ENCODE measurements around the gene TMEM232. TPM values are rescaled to one million over a fixed set of nuclear protein-coding genes. Genes with fewer than 3 reads are reported as not detected.

TMEM232 gene
- 1 to 10 TPM; 3.1 to 4.0 TPM for total RNA-seq

GRCh38 chr5:110726249-110727024 lies at the start of gene TMEM232:
Gene TMEM232 (minus strand): TSS chr5:110726671. CDS start chr5:110667352, 59,319 bp downstream.
- peak; percentile 100 for ATAC-seq (replicated peaks in 1 of 2)

GRCh38 chr5:110770286-110770685 lies 43.8 kb upstream of the TMEM232 start:
- Mint-ChIP-seq H3K4me3 (no peak overlapping the region), H3K27ac (no peak overlapping the region), H3K36me3 (ENCODE audit: insufficient read depth in 2 of 2) (peaks cover 0 to 1% of the 10 kb centered on the region in 2 donors), H3K4me1 (ENCODE audit: low read depth) (no peaks in the 10 kb centered on the region), H3K9me3 (peaks cover 0 to 4% of the 10 kb centered on the region in 2 donors), H3K27me3 (ENCODE audit: low read depth) (peaks cover 32% of the 10 kb centered on the region)
- no peak for DNase-seq
- no peak for ATAC-seq (replicated peaks in 1 of 2)

More at GRCh38 chr5:110726249-110727024, at the start of gene TMEM232:
- peak; percentile 75 to 81 for DNase-seq
- H3K9me3 Mint-ChIP-seq: no peaks in the 10 kb centered on the region
- peak within 1 kb of the TSS; percentile 85 to 100 for H3K4me3 Mint-ChIP-seq
- H3K27ac Mint-ChIP-seq: peak within 1 kb of the TSS; percentile 99
- H3K36me3 Mint-ChIP-seq (ENCODE audit: insufficient read depth in 2 of 2): no peaks in the 10 kb centered on the region
- H3K27me3 Mint-ChIP-seq (ENCODE audit: low read depth): no peaks in the 10 kb centered on the region
- H3K4me1 Mint-ChIP-seq (ENCODE audit: low read depth): peaks cover 9% of the 10 kb centered on the region

DNA sequence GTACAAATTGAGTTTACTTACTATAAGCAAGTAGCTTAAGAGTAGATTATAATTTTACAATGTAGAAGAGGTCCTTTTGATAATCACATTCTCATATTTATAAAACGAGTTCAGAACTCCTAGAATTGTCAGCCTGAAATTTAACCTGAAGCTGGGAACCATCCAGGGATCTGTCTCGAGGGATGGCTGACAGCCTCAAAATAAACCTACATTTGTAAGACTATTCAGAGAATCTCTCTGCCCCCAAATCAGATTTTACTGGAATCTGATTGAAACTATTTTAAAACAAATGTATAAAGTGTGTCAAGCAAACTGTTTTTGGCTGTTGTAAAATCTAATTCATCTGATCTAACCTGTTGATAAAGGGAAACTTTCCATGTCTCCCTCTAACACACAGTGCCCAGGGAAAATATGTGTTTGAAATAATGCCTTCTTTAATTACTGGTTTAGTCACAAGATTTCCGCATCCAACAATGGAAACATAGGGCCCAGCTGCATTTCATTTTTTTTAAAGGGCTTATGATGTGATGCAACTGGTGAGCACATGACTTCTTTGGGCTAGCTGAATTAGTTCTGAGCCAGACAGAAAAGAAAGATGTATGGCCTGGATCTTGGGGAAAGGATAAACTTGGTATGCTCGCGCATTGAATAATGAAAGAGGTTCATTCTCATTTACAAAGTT lies 42.7 kb upstream of the TMEM232 start:
- Mint-ChIP-seq H3K36me3 (ENCODE audit: insufficient read depth in 2 of 2) (no peaks in the 10 kb centered on the region), H3K9me3 (no peaks in the 10 kb centered on the region), H3K4me1 (ENCODE audit: low read depth) (no peaks in the 10 kb centered on the region), H3K4me3 (no peak overlapping the region), H3K27me3 (ENCODE audit: low read depth) (peaks cover 26% of the 10 kb centered on the region), H3K27ac (no peak overlapping the region)
- ATAC-seq (replicated peaks in 1 of 2): no peak
- DNase-seq: no peak

DNA sequence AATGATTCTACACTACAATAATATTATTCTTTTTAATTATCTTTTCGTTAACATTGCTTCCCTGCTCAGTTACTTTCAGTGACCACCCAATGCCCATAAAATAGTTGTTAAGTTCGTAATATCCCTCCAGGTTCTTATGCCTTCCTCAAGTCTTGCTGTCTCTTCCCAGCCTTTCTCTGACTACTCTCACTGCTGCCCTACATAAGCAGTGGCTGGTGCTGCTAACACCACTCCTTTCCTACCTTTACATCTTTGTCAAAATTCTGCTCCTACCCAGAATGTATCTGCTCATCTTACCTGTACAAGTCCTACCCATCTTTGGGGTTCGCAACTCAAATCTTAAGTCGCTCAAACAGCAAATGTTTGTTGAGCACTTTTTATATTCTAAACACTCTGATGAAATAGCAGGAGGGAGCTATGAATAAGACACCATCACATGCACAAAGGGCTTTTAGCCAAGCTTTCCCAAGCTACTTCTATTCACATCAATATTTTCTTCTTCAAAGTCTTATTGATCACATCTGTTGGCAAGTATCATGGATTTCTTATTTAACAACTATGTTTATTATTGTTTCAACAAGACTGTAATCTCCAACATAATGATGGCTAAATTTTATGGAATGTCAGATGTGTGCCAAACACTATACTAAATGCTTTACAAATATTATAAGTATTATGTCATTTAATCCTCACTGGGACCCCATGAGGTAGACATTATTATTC lies 41.8 kb upstream of the TMEM232 start:
- DNase-seq (no peak), ATAC-seq (replicated peaks in 1 of 2) (no peak)
- H3K27ac Mint-ChIP-seq: no peak overlapping the region
- H3K9me3 Mint-ChIP-seq: no peaks in the 10 kb centered on the region
- no peak overlapping the region for H3K4me3 Mint-ChIP-seq
- H3K4me1 Mint-ChIP-seq (ENCODE audit: low read depth): no peaks in the 10 kb centered on the region
- H3K36me3 Mint-ChIP-seq (ENCODE audit: insufficient read depth in 2 of 2): no peaks in the 10 kb centered on the region
- H3K27me3 Mint-ChIP-seq (ENCODE audit: low read depth): peaks cover 25% of the 10 kb centered on the region

DNA sequence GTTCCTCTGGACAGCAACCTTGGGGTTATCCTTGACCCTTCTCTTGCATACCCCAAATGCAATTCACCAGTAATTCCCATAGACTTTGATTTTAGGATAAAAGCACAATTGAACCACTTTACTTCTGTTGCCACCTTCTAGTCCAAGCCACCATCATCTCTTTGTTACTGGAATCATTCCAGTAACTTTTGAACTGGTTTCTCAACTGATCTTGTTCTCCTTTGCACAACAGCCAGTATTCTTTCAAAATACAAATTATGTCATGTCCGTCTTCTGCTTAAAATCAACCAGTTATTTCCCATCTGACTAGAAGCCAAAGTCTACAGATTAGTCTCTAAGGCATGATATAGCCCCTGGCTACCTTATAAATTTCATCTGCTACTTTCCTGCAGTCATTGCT lies 33.7 kb upstream of the TMEM232 start:
- DNase-seq (no peak), ATAC-seq (replicated peaks in 1 of 2) (no peak)
- Mint-ChIP-seq H3K27me3 (ENCODE audit: low read depth) (no peaks in the 10 kb centered on the region), H3K4me3 (no peak overlapping the region), H3K4me1 (ENCODE audit: low read depth) (peaks cover 2% of the 10 kb centered on the region), H3K36me3 (ENCODE audit: insufficient read depth in 2 of 2) (peaks cover 2 to 10% of the 10 kb centered on the region in 2 donors), H3K27ac (no peak overlapping the region), H3K9me3 (no peaks in the 10 kb centered on the region)

GRCh38 chr5:110757118-110757729 lies 30.8 kb upstream of the TMEM232 start:
- H3K27ac Mint-ChIP-seq: no peak overlapping the region
- ATAC-seq (replicated peaks in 1 of 2): no peak
- H3K36me3 Mint-ChIP-seq (ENCODE audit: insufficient read depth in 2 of 2): peaks cover 5 to 20% of the 10 kb centered on the region in 2 donors
- peak; percentile 27 to 45 for DNase-seq
- H3K4me3 Mint-ChIP-seq: no peak overlapping the region
- no peaks in the 10 kb centered on the region for H3K27me3 Mint-ChIP-seq (ENCODE audit: low read depth)
- H3K4me1 Mint-ChIP-seq (ENCODE audit: low read depth): peaks cover 31% of the 10 kb centered on the region
- H3K9me3 Mint-ChIP-seq: no peaks in the 10 kb centered on the region

DNA sequence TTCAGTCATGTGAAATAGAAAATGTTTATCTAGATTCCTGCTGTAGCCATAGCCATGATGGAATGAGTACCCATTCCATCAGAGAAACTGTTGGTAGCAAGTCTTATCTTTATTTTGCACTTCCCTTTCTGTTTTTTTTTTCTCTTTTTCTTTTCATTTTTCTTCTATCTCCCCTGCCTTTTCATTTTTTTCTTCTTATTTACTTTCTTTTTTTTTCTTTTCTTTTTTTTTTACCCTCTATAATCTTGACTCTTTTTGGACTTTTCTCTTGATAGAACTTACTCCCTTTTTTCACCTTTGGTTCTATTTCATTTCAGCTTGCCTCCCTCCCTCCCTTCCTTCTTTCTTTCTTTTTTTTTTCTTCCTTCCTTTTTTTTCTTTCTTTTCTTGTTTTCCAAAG lies 27.7 kb upstream of the TMEM232 start:
- Mint-ChIP-seq H3K9me3 (no peaks in the 10 kb centered on the region), H3K27me3 (ENCODE audit: low read depth) (no peaks in the 10 kb centered on the region), H3K27ac (peak overlapping the region; percentile 89), H3K4me3 (peak overlapping the region; percentile 42 to 55), H3K4me1 (ENCODE audit: low read depth) (peaks cover 44% of the 10 kb centered on the region), H3K36me3 (ENCODE audit: insufficient read depth in 2 of 2) (peaks cover 5 to 28% of the 10 kb centered on the region in 2 donors)
- DNase-seq (no peak), ATAC-seq (replicated peaks in 1 of 2) (no peak)

DNA sequence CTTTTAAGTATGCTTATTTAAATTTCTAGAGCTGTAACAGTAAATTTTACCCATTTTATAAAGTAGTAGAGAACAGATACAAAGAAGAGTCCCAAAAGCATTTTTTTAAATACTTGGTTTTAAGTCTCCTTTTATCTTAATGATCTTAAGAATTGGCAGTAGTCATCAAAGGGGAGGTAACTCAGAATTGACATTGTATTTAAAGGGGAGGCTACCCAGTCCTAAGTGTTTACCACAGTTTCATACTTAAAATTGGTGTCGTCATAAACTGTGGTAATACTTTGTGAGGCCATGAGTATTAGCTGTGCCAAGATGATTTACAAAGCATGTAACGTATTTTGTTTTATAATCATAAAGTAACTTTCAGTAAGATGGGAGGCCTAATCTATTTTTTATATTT lies 27.1 kb upstream of the TMEM232 start:
- DNase-seq: no peak
- no peaks in the 10 kb centered on the region for H3K9me3 Mint-ChIP-seq
- peaks cover 7 to 34% of the 10 kb centered on the region in 2 donors for H3K36me3 Mint-ChIP-seq (ENCODE audit: insufficient read depth in 2 of 2)
- no peaks in the 10 kb centered on the region for H3K27me3 Mint-ChIP-seq (ENCODE audit: low read depth)
- ATAC-seq (replicated peaks in 1 of 2): no peak
- H3K27ac Mint-ChIP-seq: no peak overlapping the region
- H3K4me3 Mint-ChIP-seq: peak overlapping the region; percentile 66 to 88
- H3K4me1 Mint-ChIP-seq (ENCODE audit: low read depth): peaks cover 49% of the 10 kb centered on the region

DNA sequence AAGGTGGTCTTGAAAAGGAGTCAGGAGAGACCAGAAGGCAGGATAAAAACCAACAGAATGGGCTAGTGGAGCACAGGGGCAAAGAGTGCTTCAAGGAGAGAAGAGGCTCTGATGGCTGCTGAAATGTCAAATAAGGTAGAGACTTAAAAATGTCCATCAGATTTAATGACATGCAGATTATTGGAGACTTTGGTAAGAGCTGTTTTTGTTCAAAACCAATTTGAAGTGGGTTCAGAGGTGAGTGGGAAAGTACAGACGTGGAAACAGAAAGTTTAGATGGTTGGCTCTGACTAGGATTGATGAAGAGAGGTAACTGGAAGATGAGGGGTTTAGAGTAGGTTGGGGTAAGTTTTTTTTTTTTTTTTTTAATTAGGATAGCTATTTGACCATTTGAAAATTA lies 26.5 kb upstream of the TMEM232 start:
- H3K9me3 Mint-ChIP-seq: no peaks in the 10 kb centered on the region
- DNase-seq (peak in 1 of 2 donors; percentile 17), ATAC-seq (replicated peaks in 1 of 2) (peak; percentile 46 to 60)
- peaks cover 51% of the 10 kb centered on the region for H3K4me1 Mint-ChIP-seq (ENCODE audit: low read depth)
- peaks cover 8 to 32% of the 10 kb centered on the region in 2 donors for H3K36me3 Mint-ChIP-seq (ENCODE audit: insufficient read depth in 2 of 2)
- H3K27me3 Mint-ChIP-seq (ENCODE audit: low read depth): no peaks in the 10 kb centered on the region
- peak overlapping the region; percentile 66 to 88 for H3K4me3 Mint-ChIP-seq
- H3K27ac Mint-ChIP-seq: peak overlapping the region; percentile 97

DNA sequence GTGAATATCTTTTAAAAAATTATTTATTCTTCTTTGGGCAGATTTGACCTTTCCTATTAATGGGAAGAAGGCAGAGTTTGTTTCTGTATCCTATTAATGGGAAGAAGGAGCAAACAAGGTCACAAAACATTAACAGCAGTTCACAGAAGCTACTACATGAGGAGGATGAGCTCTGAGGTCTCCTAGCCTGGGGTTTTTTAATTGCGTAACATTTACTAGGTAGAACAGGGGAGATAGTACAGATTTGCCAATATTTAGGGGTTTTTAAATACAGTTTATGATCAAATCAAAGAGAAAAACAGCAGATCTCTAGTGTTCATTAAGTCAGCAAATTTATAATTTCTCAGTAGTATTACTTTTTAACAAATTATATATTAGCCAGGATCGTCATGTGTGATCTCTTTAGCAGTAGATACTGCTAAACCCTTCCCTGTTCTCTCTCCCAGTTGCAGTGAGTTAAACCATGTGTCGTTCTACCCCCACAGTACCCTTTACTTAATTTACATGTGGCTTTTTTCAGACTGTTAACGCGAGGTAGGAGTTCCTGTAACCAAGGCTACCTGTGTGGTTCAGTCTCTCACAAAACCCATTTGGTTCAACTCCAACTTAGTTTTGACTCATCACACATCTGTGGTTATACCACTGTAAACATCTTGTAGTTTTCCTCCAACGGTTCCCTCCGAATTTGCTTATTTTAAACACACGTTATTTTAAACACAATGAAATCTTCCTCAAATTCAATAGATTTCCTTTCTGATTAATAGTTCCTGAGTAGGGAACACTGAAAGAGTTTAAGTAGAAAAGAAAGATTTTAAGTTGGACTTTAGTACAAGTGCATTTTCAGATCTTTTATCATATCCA lies 25.7 kb upstream of the TMEM232 start:
- Mint-ChIP-seq H3K27me3 (ENCODE audit: low read depth) (no peaks in the 10 kb centered on the region), H3K36me3 (ENCODE audit: insufficient read depth in 2 of 2) (peaks cover 10 to 31% of the 10 kb centered on the region in 2 donors), H3K4me1 (ENCODE audit: low read depth) (peaks cover 51% of the 10 kb centered on the region), H3K27ac (peak overlapping the region; percentile 97), H3K9me3 (no peaks in the 10 kb centered on the region), H3K4me3 (peak overlapping the region; percentile 66 to 88)
- DNase-seq: peak; percentile 54 to 58
- ATAC-seq (replicated peaks in 1 of 2): peak; percentile 96 to 97

- Mint-ChIP-seq H3K9me3 (no peaks in the 10 kb centered on the region), H3K4me1 (ENCODE audit: low read depth) (peaks cover 36% of the 10 kb centered on the region), H3K36me3 (ENCODE audit: insufficient read depth in 2 of 2) (peaks cover 0 to 5% of the 10 kb centered on the region in 2 donors), H3K27me3 (ENCODE audit: low read depth) (peaks cover 6% of the 10 kb centered on the region), H3K4me3 (peak within 1 kb of the TSS; percentile 86 to 96), H3K27ac (peak within 1 kb of the TSS; percentile 24)
- DNase-seq: peak; percentile 89 to 90
- ATAC-seq (replicated peaks in 1 of 2): peak; percentile 92 to 94
Measured at GRCh38 chr5:110738812-110739651, 12.6 kb upstream of the TMEM232 start, which contains the start of gene SLC25A46. Gene SLC25A46 (plus strand): TSS chr5:110739007. CDS start chr5:110739120, 113 bp downstream.

Measured in activated T-cell treated with anti-CD3 and anti-CD28 coated beads, Interleukin-2, amount 50 U/mL, for 72 hours (primary cell).